DND-41 (cell line): ENCODE data around the gene TUBGCP3.

ENCODE experiments used
- ATAC-seq: fragments of 200-7000 bp; cut with Tn5 transposase; 3 replicates; pipeline ENCODE4 v1.9.1; 2021; ENCODE audit warnings: low read depth; ENCODE audit not compliant: insufficient read depth
- DNase-seq: peaks from one replicate; pipeline ENCODE4 v3.0.0-alpha.2; 2020
- H2AFZ ChIP-seq: 2 replicates; pipeline ENCODE4 v1.6.0; 2012; ENCODE audit warnings: low read depth, low read length
- H3K27ac ChIP-seq: 2 replicates; pipeline ENCODE4 v1.5.1; 2012; ENCODE audit warnings: low read length, inconsistent platforms
- H3K27me3 ChIP-seq: fragments of 200-600 bp; sonication (generic); 2 replicates; pipeline ENCODE4 v1.6.0; 2012; ENCODE audit warnings: low read length, mild to moderate bottlenecking, inconsistent platforms; ENCODE audit not compliant: insufficient read depth, poor library complexity
- H3K36me3 ChIP-seq: 2 replicates; pipeline ENCODE4 v1.5.1; 2012; ENCODE audit warnings: low read length, inconsistent platforms; ENCODE audit not compliant: insufficient read depth
- H3K4me1 ChIP-seq: 2 replicates; pipeline ENCODE4 v1.5.1; 2012; ENCODE audit warnings: mild to moderate bottlenecking, low read length; ENCODE audit not compliant: insufficient read depth
- H3K4me2 ChIP-seq: 2 replicates; pipeline ENCODE4 v1.6.0; 2012; ENCODE audit warnings: mild to moderate bottlenecking, moderate library complexity, low read length, inconsistent platforms; ENCODE audit not compliant: insufficient read depth
- H3K4me3 ChIP-seq, 2 experiments: fragments of 200-600 bp in 1 of 2; shearing (Covaris generic) in 1 of 2; 2 replicates each; pipeline ENCODE4 v1.5.1; 2012 to 2016; ENCODE audit warnings: inconsistent platforms in 2 of 2, low read length in 2 of 2, mild to moderate bottlenecking in 2 of 2, low read depth in 1 of 2, moderate library complexity in 1 of 2
- H3K79me2 ChIP-seq: 2 replicates; pipeline ENCODE4 v1.6.0; 2012; ENCODE audit warnings: low read length, inconsistent platforms; ENCODE audit not compliant: insufficient read depth
- H3K9ac ChIP-seq: 2 replicates; pipeline ENCODE4 v1.6.0; 2012; ENCODE audit warnings: low read depth, mild to moderate bottlenecking, inconsistent platforms, low read length, moderate library complexity
- H3K9me3 ChIP-seq: 2 replicates; pipeline ENCODE4 v1.5.1; 2012; ENCODE audit warnings: low read length, moderate library complexity, mild to moderate bottlenecking, inconsistent platforms; ENCODE audit not compliant: insufficient read depth, severe bottlenecking
- H4K20me1 ChIP-seq: 2 replicates; pipeline ENCODE4 v1.6.0; 2012; ENCODE audit warnings: low read length; ENCODE audit not compliant: insufficient read depth
- CTCF ChIP-seq: IDR thresholded peaks from 2 replicates; pipeline ENCODE4 v1.5.1; 2012; ENCODE audit warnings: borderline replicate concordance, low read length, moderate library complexity, mild to moderate bottlenecking; ENCODE audit not compliant: poor library complexity, severe bottlenecking; ENCODE audit errors: extremely low read depth
- EZH2 ChIP-seq: IDR thresholded peaks from 3 replicates; pipeline ENCODE4 v1.6.1; 2012; ENCODE audit warnings: borderline replicate concordance, low read depth, mild to moderate bottlenecking, moderate library complexity, low read length, inconsistent platforms; ENCODE audit not compliant: severe bottlenecking

The TUBGCP3 gene

DNA sequence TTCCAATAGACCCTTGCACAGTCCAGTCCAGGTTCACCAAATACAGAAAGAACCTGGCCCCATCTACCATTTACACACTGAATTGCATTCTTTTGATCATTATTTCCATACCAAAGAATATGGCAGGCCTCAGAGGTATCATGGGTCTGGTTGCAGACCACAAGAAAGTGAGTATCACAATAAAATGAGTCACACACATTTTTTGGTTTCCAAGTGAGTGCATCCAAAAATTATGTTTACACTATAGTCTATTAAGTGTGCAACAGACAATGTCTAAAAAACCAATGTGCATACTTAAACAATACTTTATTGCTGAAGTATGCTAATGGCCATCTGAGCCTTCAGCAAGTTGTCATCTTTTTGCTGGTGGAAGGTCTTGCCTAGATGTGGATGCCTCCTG lies 106.5 kb downstream of the TUBGCP3 start:
- no peaks in the 10 kb centered on the region for H3K4me1 ChIP-seq
- no peak overlapping the region for H3K9ac ChIP-seq
- H3K4me2 ChIP-seq, result no peak overlapping the region
- ATAC-seq (no peak), DNase-seq (no peak)
- TF ChIP-seq CTCF (no peak), EZH2 (no peak)
- H3K36me3 ChIP-seq, result peaks cover 15% of the 10 kb centered on the region
- H3K27ac ChIP-seq, result no peak overlapping the region
- H4K20me1 ChIP-seq, result no peaks in the 10 kb centered on the region
- H3K4me3 ChIP-seq, result no peak overlapping the region
- no peak overlapping the region for H2AFZ ChIP-seq
- no peaks in the 10 kb centered on the region for H3K27me3 ChIP-seq
- H3K9me3 ChIP-seq, result no peaks in the 10 kb centered on the region
- no peaks in the 10 kb centered on the region for H3K79me2 ChIP-seq

DNA sequence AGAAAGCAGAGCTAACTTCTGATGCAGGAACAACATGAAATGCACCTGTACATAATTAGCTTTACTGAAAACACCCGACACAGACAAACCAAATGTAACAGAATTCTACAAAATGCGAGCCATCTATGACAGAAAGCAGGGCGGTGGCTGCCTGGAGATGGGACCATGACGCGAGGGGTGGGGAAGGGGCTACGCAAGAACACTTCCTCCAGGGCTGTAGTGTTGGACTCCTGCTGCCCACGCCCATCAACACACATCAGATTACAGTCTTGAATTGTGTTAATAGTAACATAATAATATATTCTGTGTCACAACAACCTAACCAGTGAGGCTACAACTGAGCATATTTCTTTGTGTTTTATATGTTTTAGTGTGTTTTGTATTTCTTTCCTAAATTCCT lies 108.6 kb downstream of the TUBGCP3 start:
- ATAC-seq (no peak), DNase-seq (no peak)
- H3K4me1 ChIP-seq, result no peaks in the 10 kb centered on the region
- H3K4me3 ChIP-seq, result no peak overlapping the region
- no peak overlapping the region for H3K9ac ChIP-seq
- no peaks in the 10 kb centered on the region for H3K27me3 ChIP-seq
- H3K9me3 ChIP-seq, result no peaks in the 10 kb centered on the region
- H4K20me1 ChIP-seq, result no peaks in the 10 kb centered on the region
- no peak overlapping the region for H3K4me2 ChIP-seq
- no peak overlapping the region for H3K27ac ChIP-seq
- TF ChIP-seq CTCF (no peak), EZH2 (no peak)
- peaks cover 5% of the 10 kb centered on the region for H3K36me3 ChIP-seq
- H2AFZ ChIP-seq, result no peak overlapping the region
- no peaks in the 10 kb centered on the region for H3K79me2 ChIP-seq

- no peak overlapping the region for H3K4me2 ChIP-seq
- no peak for DNase-seq
- no peak for TF ChIP-seq EZH2
- no peak for TF ChIP-seq CTCF
- no peaks in the 10 kb centered on the region for H3K27me3 ChIP-seq
- no peak overlapping the region for H2AFZ ChIP-seq
- H3K9ac ChIP-seq, result no peak overlapping the region
- H4K20me1 ChIP-seq, result no peaks in the 10 kb centered on the region
- H3K36me3 ChIP-seq, result no peaks in the 10 kb centered on the region
- H3K4me1 ChIP-seq, result no peaks in the 10 kb centered on the region
- ATAC-seq, result no peak
- no peak overlapping the region for H3K27ac ChIP-seq
- H3K79me2 ChIP-seq, result no peaks in the 10 kb centered on the region
- no peaks in the 10 kb centered on the region for H3K9me3 ChIP-seq
- H3K4me3 ChIP-seq, result no peak overlapping the region
These were observed 110.8 kb downstream of the TUBGCP3 start for GRCh38 chr13:112477070-112477619.

DNA sequence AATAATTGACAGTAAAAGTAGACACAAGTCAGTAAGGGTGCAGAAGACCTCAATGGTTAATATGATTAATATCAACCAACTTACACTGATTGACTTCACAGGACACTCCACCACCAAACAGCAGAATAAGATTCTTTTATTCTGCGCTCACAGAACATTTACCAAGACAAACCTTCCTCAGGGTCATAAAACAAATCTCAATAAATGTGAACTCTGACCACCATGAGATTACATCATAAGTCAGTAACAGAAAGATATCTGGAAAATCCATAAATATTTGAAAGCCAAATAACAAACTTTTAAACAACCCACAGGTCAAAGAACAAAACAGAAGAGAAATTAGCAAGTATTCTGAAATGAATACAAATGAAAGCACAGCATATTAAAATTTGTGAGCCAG lies 112.1 kb downstream of the TUBGCP3 start:
- Histone ChIP-seq H3K27me3 (no peaks in the 10 kb centered on the region), H3K9me3 (no peaks in the 10 kb centered on the region), H3K4me2 (no peak overlapping the region), H3K36me3 (no peaks in the 10 kb centered on the region), H3K4me1 (no peaks in the 10 kb centered on the region), H4K20me1 (no peaks in the 10 kb centered on the region), H3K27ac (no peak overlapping the region), H2AFZ (no peak overlapping the region), H3K4me3 (no peak overlapping the region), H3K79me2 (no peaks in the 10 kb centered on the region), H3K9ac (no peak overlapping the region)
- DNase-seq, result no peak
- TF ChIP-seq CTCF (no peak), EZH2 (no peak)
- no peak for ATAC-seq
